ENCODE data around the gene DAD1. TPM values are rescaled to one million over a fixed set of nuclear protein-coding genes. Genes with fewer than 3 reads are reported as not detected.

Gene DAD1
- total and polyA plus RNA-seq, 12 donors = 82.4 to 420 (median 136) TPM

DNA sequence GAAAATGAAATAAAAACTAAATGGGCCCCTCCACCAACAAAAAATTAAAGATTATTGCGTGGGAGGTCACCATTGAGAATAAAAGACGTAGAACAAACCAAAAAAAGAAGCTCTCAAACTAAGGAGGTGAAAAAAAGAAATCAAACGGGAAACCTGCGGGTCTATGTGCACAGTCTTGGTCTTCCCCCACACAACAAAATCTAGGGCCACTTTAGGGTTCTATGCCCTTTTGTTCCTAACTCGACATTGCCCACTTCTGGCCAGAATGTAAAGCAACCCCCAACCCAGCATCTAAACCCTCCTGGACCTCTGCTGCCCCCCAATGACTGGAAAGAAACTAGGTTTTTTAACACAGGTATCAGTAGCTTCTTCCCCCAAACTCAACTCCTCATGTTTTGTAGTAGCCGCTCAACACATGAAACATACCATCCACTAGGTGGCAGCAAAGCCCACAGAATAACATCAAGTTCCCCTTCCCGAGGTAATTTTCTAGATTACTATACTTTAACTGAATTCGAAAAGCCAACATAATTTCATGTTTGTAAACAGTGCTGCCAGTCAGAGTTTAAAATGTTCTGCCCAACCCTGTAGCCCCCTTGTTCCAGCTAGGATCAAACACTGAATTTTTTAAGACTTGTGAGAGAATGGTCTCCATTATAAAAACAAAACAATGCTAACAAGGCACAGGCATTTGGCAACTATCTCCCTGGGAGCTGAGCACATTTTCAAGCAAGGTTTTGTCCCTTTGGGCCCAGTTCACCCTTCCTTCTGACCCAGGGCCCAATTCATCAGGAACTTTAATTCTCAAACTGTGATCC, 18.7 kb downstream of the DAD1 start:
- Histone ChIP-seq H3K4me1 (peaks cover 0 to 66% (median 12%) of the 10 kb centered on the region in 9 donors), H3K9me3 (no peaks in the 10 kb centered on the region), H3K27me3 (no peaks in the 10 kb centered on the region), H3K27ac (peak overlapping the region in 4 of 10 donors; percentile 30 to 91 (median 50)), H3K4me3 (peak overlapping the region in 1 of 10 donors; percentile 12), H3K36me3 (peaks cover 0 to 94% (median 21%) of the 10 kb centered on the region in 9 donors)
- TF ChIP-seq, protein P1, sequence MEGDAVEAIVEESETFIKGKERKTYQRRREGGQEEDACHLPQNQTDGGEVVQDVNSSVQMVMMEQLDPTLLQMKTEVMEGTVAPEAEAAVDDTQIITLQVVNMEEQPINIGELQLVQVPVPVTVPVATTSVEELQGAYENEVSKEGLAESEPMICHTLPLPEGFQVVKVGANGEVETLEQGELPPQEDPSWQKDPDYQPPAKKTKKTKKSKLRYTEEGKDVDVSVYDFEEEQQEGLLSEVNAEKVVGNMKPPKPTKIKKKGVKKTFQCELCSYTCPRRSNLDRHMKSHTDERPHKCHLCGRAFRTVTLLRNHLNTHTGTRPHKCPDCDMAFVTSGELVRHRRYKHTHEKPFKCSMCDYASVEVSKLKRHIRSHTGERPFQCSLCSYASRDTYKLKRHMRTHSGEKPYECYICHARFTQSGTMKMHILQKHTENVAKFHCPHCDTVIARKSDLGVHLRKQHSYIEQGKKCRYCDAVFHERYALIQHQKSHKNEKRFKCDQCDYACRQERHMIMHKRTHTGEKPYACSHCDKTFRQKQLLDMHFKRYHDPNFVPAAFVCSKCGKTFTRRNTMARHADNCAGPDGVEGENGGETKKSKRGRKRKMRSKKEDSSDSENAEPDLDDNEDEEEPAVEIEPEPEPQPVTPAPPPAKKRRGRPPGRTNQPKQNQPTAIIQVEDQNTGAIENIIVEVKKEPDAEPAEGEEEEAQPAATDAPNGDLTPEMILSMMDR (IDR thresholded peaks at IDR 0.05) = peak; percentile 80 to 88 (median 83)
- intact Hi-C loops (cut with DNase I) = loop anchor here in 9 of 10 donors (2.0 to 10.0 kb wide), 6 partner anchors 82 to 284 kb away; partner anchors contain the start of gene SLC7A7 (in 1 of the 9)
- ATAC-seq (peak; percentile 57 to 86 (median 78)), DNase-seq (peak in 1 of 2 donors; percentile 85)
- WGBS, 2 donors = 29 to 30% methylated on average over 8 of the region's 8 CpGs

DNA sequence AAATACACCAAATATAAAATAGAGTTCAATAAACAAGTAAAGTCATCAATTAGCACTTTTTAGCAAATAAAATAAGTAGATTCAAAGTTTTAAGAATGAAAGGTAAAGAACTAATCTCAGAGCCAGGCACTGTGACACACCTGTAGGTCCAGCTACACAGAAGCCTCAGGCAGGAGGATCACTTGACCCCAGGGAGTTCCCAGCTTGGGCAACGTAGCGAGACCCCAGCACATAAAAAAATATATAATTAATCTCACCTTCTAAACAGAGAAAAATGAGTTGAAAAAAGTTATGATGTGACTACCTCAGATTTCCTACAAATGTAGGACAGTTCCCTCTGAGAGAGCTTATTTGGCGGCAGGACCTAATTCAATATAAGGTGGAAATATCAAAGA, 19.3 kb downstream of the DAD1 start:
- H3K27ac ChIP-seq = peak overlapping the region in 1 of 10 donors; percentile 91
- DNase-seq (no peak), ATAC-seq (no peak)
- no peaks in the 10 kb centered on the region for H3K27me3 ChIP-seq
- TF ChIP-seq, protein P1 (IDR thresholded peaks at IDR 0.05) = no peak
- peak overlapping the region in 1 of 10 donors; percentile 12 for H3K4me3 ChIP-seq
- 76 to 78% methylated on average over 3 of the region's 3 CpGs for WGBS, 2 donors
- H3K9me3 ChIP-seq = no peaks in the 10 kb centered on the region
- intact Hi-C loops (cut with DNase I) = loop anchor here (2.0 to 10.0 kb wide), 9 partner anchors 83 to 415 kb away; partner anchors contain the start of genes SLC7A7 (in 2 of the 10), AJUBA (in 1 of the 10) and OXA1L (in 1 of the 10)
- H3K36me3 ChIP-seq = peaks cover 0 to 94% (median 18%) of the 10 kb centered on the region in 9 donors
- peaks cover 0 to 72% (median 12%) of the 10 kb centered on the region in 9 donors for H3K4me1 ChIP-seq

DNA sequence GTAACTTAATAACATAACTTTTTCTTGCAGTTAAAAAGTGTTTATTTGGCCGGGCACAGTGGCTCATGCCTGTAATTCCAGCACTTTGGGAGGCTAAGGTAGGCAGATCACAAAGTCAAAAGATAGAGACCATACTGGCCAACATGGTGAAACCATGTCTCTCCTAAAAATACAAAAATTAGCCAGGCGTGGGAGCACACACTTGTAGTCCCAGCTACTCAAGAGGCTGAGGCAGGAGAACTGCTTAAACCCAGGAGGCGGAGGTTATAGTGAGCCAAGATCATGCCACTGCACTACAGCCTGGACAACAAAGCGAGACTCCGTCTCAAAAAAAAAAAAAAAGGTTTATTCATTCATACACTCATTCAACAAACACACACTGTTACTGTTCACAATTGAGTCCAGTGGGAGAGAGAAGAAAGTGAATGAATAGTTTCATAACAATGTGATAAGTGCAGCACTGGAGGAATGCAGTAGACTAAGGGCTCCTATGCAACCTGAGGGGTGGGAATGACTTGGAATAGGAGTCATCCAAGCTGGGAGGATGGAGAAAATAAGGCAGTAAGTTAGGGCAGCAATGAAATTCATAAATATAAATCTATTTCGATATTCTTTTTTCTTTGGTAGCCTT, 19.8 kb downstream of the DAD1 start:
- peaks cover 0 to 94% (median 15%) of the 10 kb centered on the region in 9 donors for H3K36me3 ChIP-seq
- intact Hi-C loops (cut with DNase I) = loop anchor here in 2 of 10 donors (5.0 to 10.0 kb wide), 5 partner anchors 83 to 416 kb away; partner anchors contain the start of genes AJUBA (in 1 of the 2), OXA1L (in 1 of the 2) and SLC7A7 (in 1 of the 2)
- peak overlapping the region in 1 of 10 donors; percentile 91 for H3K27ac ChIP-seq
- H3K27me3 ChIP-seq = no peaks in the 10 kb centered on the region
- peak overlapping the region in 1 of 10 donors; percentile 12 for H3K4me3 ChIP-seq
- 85 to 87% methylated on average over 6 of the region's 6 CpGs for WGBS, 2 donors
- no peaks in the 10 kb centered on the region for H3K9me3 ChIP-seq
- H3K4me1 ChIP-seq = peaks cover 0 to 77% (median 12%) of the 10 kb centered on the region in 9 donors
- TF ChIP-seq, protein P1 (IDR thresholded peaks at IDR 0.05) = no peak
- no peak for DNase-seq
- no peak for ATAC-seq

DNA sequence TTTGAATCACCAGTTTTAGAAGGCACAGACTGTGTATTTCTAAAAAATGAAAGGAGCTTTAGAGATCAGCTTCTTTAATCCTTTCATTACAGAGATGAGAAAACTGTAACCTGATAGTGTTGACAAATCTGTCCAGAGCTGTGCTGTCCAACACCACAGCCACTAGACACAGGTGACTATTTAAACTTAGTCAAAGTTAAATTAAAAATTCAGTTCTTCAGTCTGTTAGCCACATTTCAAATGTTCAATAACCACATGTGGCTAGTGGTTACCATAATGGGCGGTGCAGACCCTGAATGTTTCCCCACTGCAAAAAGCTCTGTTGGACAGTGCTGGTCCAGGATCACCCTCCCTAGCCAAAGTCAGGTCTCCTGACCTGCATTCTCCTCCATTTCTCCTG, 21.6 kb downstream of the DAD1 start:
- Histone ChIP-seq H3K36me3 (peaks cover 0 to 94% (median 14%) of the 10 kb centered on the region in 9 donors), H3K9me3 (no peaks in the 10 kb centered on the region), H3K4me3 (no peak overlapping the region), H3K27ac (peak overlapping the region in 1 of 10 donors; percentile 91), H3K4me1 (peaks cover 0 to 79% (median 15%) of the 10 kb centered on the region in 9 donors), H3K27me3 (no peaks in the 10 kb centered on the region)
- ATAC-seq (no peak), DNase-seq (no peak)
- TF ChIP-seq, protein P1 (IDR thresholded peaks at IDR 0.05) = no peak
- intact Hi-C loops (cut with DNase I) = loop anchor here in 2 of 10 donors (5.0 to 10.0 kb wide), 5 partner anchors 85 to 417 kb away; partner anchors contain the start of genes AJUBA (in 1 of the 2), OXA1L (in 1 of the 2) and SLC7A7 (in 1 of the 2)
- 92 to 98% methylated on average over 1 of the region's 1 CpG for WGBS, 2 donors

All from heart right ventricle (tissue), 16 donors.